ENCODE measurements around the gene ZFP14.
"Not testable (repeated sequence)": the region's sequence is repeated elsewhere in the genome, so short reads cannot be mapped to it uniquely, and the experiment has no call there.

DNA sequence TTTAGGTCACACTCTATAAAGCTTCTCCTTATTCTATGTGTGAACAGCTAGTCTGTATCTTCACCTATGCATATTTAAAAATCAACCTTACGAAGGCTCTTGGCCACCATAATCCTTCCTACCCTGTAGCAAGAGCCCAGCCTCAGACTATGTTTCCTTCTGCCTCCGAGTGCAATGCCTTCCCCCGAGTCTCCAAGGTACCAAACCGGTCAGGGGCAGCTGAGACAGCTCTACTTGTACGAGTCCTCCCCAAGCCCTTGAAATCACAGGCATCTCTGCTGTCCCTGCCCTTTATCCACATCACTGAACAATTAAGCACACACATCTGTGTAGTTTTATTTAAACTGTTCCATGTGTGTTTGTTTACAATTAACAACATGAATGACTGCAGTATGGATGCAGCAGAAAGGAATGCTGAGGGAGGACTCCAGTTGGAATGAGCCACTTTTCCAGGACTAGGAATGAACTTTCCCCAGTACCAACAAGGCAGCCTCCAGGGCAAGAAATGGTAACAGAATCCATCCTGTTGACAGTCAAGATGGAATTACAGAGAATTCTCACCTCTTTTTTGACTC is 68.5 kb downstream of the ZFP14 start:
- TF ChIP-seq, protein P1, sequence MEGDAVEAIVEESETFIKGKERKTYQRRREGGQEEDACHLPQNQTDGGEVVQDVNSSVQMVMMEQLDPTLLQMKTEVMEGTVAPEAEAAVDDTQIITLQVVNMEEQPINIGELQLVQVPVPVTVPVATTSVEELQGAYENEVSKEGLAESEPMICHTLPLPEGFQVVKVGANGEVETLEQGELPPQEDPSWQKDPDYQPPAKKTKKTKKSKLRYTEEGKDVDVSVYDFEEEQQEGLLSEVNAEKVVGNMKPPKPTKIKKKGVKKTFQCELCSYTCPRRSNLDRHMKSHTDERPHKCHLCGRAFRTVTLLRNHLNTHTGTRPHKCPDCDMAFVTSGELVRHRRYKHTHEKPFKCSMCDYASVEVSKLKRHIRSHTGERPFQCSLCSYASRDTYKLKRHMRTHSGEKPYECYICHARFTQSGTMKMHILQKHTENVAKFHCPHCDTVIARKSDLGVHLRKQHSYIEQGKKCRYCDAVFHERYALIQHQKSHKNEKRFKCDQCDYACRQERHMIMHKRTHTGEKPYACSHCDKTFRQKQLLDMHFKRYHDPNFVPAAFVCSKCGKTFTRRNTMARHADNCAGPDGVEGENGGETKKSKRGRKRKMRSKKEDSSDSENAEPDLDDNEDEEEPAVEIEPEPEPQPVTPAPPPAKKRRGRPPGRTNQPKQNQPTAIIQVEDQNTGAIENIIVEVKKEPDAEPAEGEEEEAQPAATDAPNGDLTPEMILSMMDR (IDR thresholded peaks at IDR 0.05): not testable (repeated sequence)
- TF ChIP-seq POLR2A (IDR thresholded peaks at IDR 0.05): not testable (repeated sequence)

Data from adrenal gland (tissue), 5 donors.